ENCODE measurements around the gene NUP93.
"Not testable (repeated sequence)": the region's sequence is repeated elsewhere in the genome, so short reads cannot be mapped to it uniquely, and the experiment has no call there.

NUP93 gene

GRCh38 chr16:56795011-56795410 is 65.1 kb downstream of the NUP93 start:
- CTCF ChIA-PET: interaction anchor here (0.6 to 0.7 kb wide), 2 partner anchors 23 to 289 kb away, joined by 3 read pairs; no protein-coding TSS in a partner anchor
- no peak for DNase-seq (ENCODE audit: low spot score)
- no peak overlapping the region for H3K27ac ChIP-seq
- no peak for TF ChIP-seq CTCF (conservative IDR thresholded peaks at IDR 0.05; ENCODE audit: low read depth)
- POLR2A ChIA-PET (ENCODE audit: low non-redundant PET): no interaction called here

GRCh38 chr16:56797038-56797437 is 67.1 kb downstream of the NUP93 start:
- CTCF ChIA-PET; H3K27ac ChIP-seq; POLR2A ChIA-PET (ENCODE audit: low non-redundant PET); DNase-seq (ENCODE audit: low spot score): not testable (repeated sequence)

- DNase-seq (ENCODE audit: low spot score): no peak
- no peak for TF ChIP-seq CTCF (conservative IDR thresholded peaks at IDR 0.05; ENCODE audit: low read depth)
- CTCF ChIA-PET: no interaction called here
- no peak overlapping the region for H3K27ac ChIP-seq
- POLR2A ChIA-PET (ENCODE audit: low non-redundant PET): no interaction called here
These were observed 67.9 kb downstream of the NUP93 start for GRCh38 chr16:56797861-56798260.

GRCh38 chr16:56798955-56799354 is 69.0 kb downstream of the NUP93 start:
- TF ChIP-seq CTCF (conservative IDR thresholded peaks at IDR 0.05; ENCODE audit: low read depth): no peak
- DNase-seq (ENCODE audit: low spot score): no peak
- H3K27ac ChIP-seq: no peak overlapping the region
- CTCF ChIA-PET: interaction anchor here (0.6 to 0.7 kb wide), 3 partner anchors 54 to 138 kb away, joined by 3 to 4 read pairs (median 3); no protein-coding TSS in a partner anchor
- POLR2A ChIA-PET (ENCODE audit: low non-redundant PET): no interaction called here

- ChIA-PET CTCF (interaction anchor here (0.6 kb wide), 1 partner anchor 535 kb away, joined by 3 read pairs; no protein-coding TSS in a partner anchor), POLR2A (ENCODE audit: low non-redundant PET) (no interaction called here)
- no peak overlapping the region for H3K27ac ChIP-seq
- TF ChIP-seq CTCF (conservative IDR thresholded peaks at IDR 0.05; ENCODE audit: low read depth): no peak
- no peak for DNase-seq (ENCODE audit: low spot score)
These were observed 70.4 kb downstream of the NUP93 start for GRCh38 chr16:56800355-56800754.

GRCh38 chr16:56801762-56802161 is 71.8 kb downstream of the NUP93 start:
- ChIA-PET POLR2A (ENCODE audit: low non-redundant PET) (no interaction called here), CTCF (interaction anchor here (0.6 kb wide), 1 partner anchor 27 kb away, joined by 4 read pairs; no protein-coding TSS in a partner anchor)
- no peak for TF ChIP-seq CTCF (conservative IDR thresholded peaks at IDR 0.05; ENCODE audit: low read depth)
- DNase-seq (ENCODE audit: low spot score): no peak
- no peak overlapping the region for H3K27ac ChIP-seq

GRCh38 chr16:56807011-56807675 is 77.2 kb downstream of the NUP93 start:
- H3K27ac ChIP-seq: no peak overlapping the region
- POLR2A ChIA-PET (ENCODE audit: low non-redundant PET): no interaction called here
- CTCF ChIA-PET: no interaction called here
- DNase-seq (ENCODE audit: low spot score): no peak
- TF ChIP-seq CTCF (conservative IDR thresholded peaks at IDR 0.05; ENCODE audit: low read depth): no peak

GRCh38 chr16:56807676-56808067 is 77.7 kb downstream of the NUP93 start:
- CTCF ChIA-PET; DNase-seq (ENCODE audit: low spot score); H3K27ac ChIP-seq; POLR2A ChIA-PET (ENCODE audit: low non-redundant PET): not testable (repeated sequence)

All from RWPE1 (cell line).